Astrocyte (in vitro differentiated cells and primary cell): ENCODE measurements around the gene IL1RAP.

Source experiments
- CTCF ChIP-seq: IDR thresholded peaks from 2 replicates; pipeline ENCODE4 v1.5.1; 2011; ENCODE audit warnings: low read depth, mild to moderate bottlenecking, inconsistent platforms, low read length, moderate library complexity; ENCODE audit not compliant: insufficient read depth
- EZH2 ChIP-seq: IDR thresholded peaks from 2 replicates; pipeline ENCODE4 v1.6.1; 2012; ENCODE audit warnings: mild to moderate bottlenecking, low read length, inconsistent platforms; ENCODE audit not compliant: insufficient read depth

GRCh38 chr3:190619761-190620160 is 105.9 kb downstream of the IL1RAP start:
- TF ChIP-seq CTCF: no peak
- no peak for TF ChIP-seq EZH2
